ENCODE measurements around the gene HRAS. TPM values are rescaled to one million over a fixed set of nuclear protein-coding genes. Genes with fewer than 3 reads are reported as not detected.

The HRAS gene
- total RNA-seq, 1 experiment from 2014 or later: 90.2 TPM

- Histone ChIP-seq H3K4me1 (ENCODE audit: insufficient read depth, low read length, poor library complexity, severe bottlenecking) (peaks cover 2% of the 10 kb centered on the region), H3K4me3 (ENCODE audit: low read depth, low read length, poor library complexity, severe bottlenecking) (no peak overlapping the region), H3K36me3 (ENCODE audit: insufficient read depth, low read length, poor library complexity, severe bottlenecking) (peaks cover 14% of the 10 kb centered on the region), H3K27me3 (replicated peaks; ENCODE audit: insufficient read depth, low read depth, low read length, poor library complexity) (no peaks in the 10 kb centered on the region), H3K27ac (ENCODE audit: low read depth, low read length, poor library complexity, severe bottlenecking) (no peak overlapping the region), H3K9me3 (ENCODE audit: low read depth, low read length, poor library complexity, severe bottlenecking) (no peaks in the 10 kb centered on the region)
- TF ChIP-seq CTCF (conservative IDR thresholded peaks at IDR 0.05; ENCODE audit: low read depth, low read length) (no peak), EZH2 (IDR thresholded peaks at IDR 0.05; ENCODE audit: borderline replicate concordance, low read depth, low read length, poor library complexity, severe bottlenecking) (no peak)
- intact Hi-C loops (cut with micrococcal nuclease; ENCODE audit: unreplicated experiment): no loop called here
- DNase-seq (ENCODE audit: low spot score): no peak
- no TSS peak for BruUV-seq (replicated peaks)
- POLR2A ChIA-PET (ENCODE audit: low non-redundant PET): no interaction called here
- CTCF ChIA-PET: no interaction called here
These were observed 5.5 kb downstream of the HRAS start for GRCh38 chr11:529728-530411.

- POLR2A ChIA-PET (ENCODE audit: low non-redundant PET): no interaction called here
- no peaks in the 10 kb centered on the region for H3K27me3 ChIP-seq (replicated peaks; ENCODE audit: insufficient read depth, low read depth, low read length, poor library complexity)
- H3K36me3 ChIP-seq (ENCODE audit: insufficient read depth, low read length, poor library complexity, severe bottlenecking): peaks cover 14% of the 10 kb centered on the region
- intact Hi-C loops (cut with micrococcal nuclease; ENCODE audit: unreplicated experiment): no loop called here
- no peak for DNase-seq (ENCODE audit: low spot score)
- H3K27ac ChIP-seq (ENCODE audit: low read depth, low read length, poor library complexity, severe bottlenecking): no peak overlapping the region
- no peak overlapping the region for H3K4me3 ChIP-seq (ENCODE audit: low read depth, low read length, poor library complexity, severe bottlenecking)
- CTCF ChIA-PET: no interaction called here
- no peaks in the 10 kb centered on the region for H3K9me3 ChIP-seq (ENCODE audit: low read depth, low read length, poor library complexity, severe bottlenecking)
- no TSS peak for BruUV-seq (replicated peaks)
- TF ChIP-seq EZH2 (IDR thresholded peaks at IDR 0.05; ENCODE audit: borderline replicate concordance, low read depth, low read length, poor library complexity, severe bottlenecking): no peak
- TF ChIP-seq CTCF (conservative IDR thresholded peaks at IDR 0.05; ENCODE audit: low read depth, low read length): no peak
- H3K4me1 ChIP-seq (ENCODE audit: insufficient read depth, low read length, poor library complexity, severe bottlenecking): no peaks in the 10 kb centered on the region
These were observed 6.3 kb downstream of the HRAS start for GRCh38 chr11:528815-529727.

GRCh38 chr11:528166-528814 is 7.1 kb downstream of the HRAS start:
- DNase-seq (ENCODE audit: low spot score): no peak
- no peak for TF ChIP-seq CTCF (conservative IDR thresholded peaks at IDR 0.05; ENCODE audit: low read depth, low read length)
- no peak for TF ChIP-seq EZH2 (IDR thresholded peaks at IDR 0.05; ENCODE audit: borderline replicate concordance, low read depth, low read length, poor library complexity, severe bottlenecking)
- no peaks in the 10 kb centered on the region for H3K4me1 ChIP-seq (ENCODE audit: insufficient read depth, low read length, poor library complexity, severe bottlenecking)
- CTCF ChIA-PET: no interaction called here
- H3K36me3 ChIP-seq (ENCODE audit: insufficient read depth, low read length, poor library complexity, severe bottlenecking): peaks cover 14% of the 10 kb centered on the region
- no peak overlapping the region for H3K27ac ChIP-seq (ENCODE audit: low read depth, low read length, poor library complexity, severe bottlenecking)
- H3K9me3 ChIP-seq (ENCODE audit: low read depth, low read length, poor library complexity, severe bottlenecking): no peaks in the 10 kb centered on the region
- H3K4me3 ChIP-seq (ENCODE audit: low read depth, low read length, poor library complexity, severe bottlenecking): no peak overlapping the region
- intact Hi-C loops (cut with micrococcal nuclease; ENCODE audit: unreplicated experiment): no loop called here
- POLR2A ChIA-PET (ENCODE audit: low non-redundant PET): no interaction called here
- no peaks in the 10 kb centered on the region for H3K27me3 ChIP-seq (replicated peaks; ENCODE audit: insufficient read depth, low read depth, low read length, poor library complexity)
- BruUV-seq (replicated peaks): no TSS peak

All from A673 (cell line).